Gastrocnemius medialis (tissue), 4 donors: ENCODE measurements around the gene PLCH1.
"Not testable (repeated sequence)": the region's sequence is repeated elsewhere in the genome, so short reads cannot be mapped to it uniquely, and the experiment has no call there.

Experiments used
- POLR2A ChIP-seq, 2 donors: fragments of 450-650 bp; IDR thresholded peaks; one replicate each; pipeline ENCODE4 v1.6.1; 2017; ENCODE audit warnings: antibody characterized with exemption in 2 of 2, mild to moderate bottlenecking in 2 of 2, moderate library complexity in 2 of 2
- TF ChIP-seq, protein P1 (sequence below), 5 experiments: fragments of 450-650 bp in 3 of 5; fragments of 200-600 bp in 2 of 5; sonication (generic) in 2 of 5; IDR thresholded peaks in 4 of 5; conservative IDR thresholded peaks in 1 of 5; 1 replicate in 4 of 5; 2 replicates in 1 of 5; pipeline ENCODE4 v1.5.1; 2016 to 2019; ENCODE audit warnings: antibody characterized with exemption in 5 of 5, mild to moderate bottlenecking in 3 of 5, moderate library complexity in 3 of 5

DNA sequence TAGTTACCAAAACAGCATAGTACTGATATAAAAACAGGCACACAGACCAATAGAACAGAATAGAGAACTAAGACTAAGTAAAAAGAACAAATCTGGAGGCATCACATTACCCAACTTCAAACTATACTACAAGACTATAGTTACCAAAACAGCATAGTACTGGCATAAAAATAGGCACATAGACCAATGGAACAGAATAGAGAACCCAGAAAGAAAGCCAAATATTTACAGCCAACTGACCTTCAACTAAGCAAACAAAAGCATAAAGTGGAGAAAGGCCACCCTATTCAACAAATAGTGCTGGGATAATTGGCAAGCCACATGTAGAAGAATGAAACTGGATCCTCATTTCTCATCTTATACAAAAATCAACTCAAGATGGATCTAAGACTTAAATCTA lies 130.5 kb downstream of the PLCH1 start:
- not testable (repeated sequence) for TF ChIP-seq POLR2A (IDR thresholded peaks at IDR 0.05)
- TF ChIP-seq, protein P1, sequence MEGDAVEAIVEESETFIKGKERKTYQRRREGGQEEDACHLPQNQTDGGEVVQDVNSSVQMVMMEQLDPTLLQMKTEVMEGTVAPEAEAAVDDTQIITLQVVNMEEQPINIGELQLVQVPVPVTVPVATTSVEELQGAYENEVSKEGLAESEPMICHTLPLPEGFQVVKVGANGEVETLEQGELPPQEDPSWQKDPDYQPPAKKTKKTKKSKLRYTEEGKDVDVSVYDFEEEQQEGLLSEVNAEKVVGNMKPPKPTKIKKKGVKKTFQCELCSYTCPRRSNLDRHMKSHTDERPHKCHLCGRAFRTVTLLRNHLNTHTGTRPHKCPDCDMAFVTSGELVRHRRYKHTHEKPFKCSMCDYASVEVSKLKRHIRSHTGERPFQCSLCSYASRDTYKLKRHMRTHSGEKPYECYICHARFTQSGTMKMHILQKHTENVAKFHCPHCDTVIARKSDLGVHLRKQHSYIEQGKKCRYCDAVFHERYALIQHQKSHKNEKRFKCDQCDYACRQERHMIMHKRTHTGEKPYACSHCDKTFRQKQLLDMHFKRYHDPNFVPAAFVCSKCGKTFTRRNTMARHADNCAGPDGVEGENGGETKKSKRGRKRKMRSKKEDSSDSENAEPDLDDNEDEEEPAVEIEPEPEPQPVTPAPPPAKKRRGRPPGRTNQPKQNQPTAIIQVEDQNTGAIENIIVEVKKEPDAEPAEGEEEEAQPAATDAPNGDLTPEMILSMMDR (IDR thresholded peaks at IDR 0.05 in 4 of 5, conservative IDR thresholded peaks at IDR 0.05 in 1 of 5), result not testable (repeated sequence)
